ENCODE results near the gene C1orf167. TPM values are rescaled to one million over a fixed set of nuclear protein-coding genes. Genes with fewer than 3 reads are reported as not detected.

C1orf167 gene
- total and polyA plus RNA-seq, 10 of the 15 experiments (the other 5 are each of a cell fraction or from before 2014, with no cell fraction given): 0.17 to 0.31 TPM; not detected in 8

- in situ Hi-C loops (cut with MboI): no loop called here
- SMC1A ChIA-PET (ENCODE audit: uncharacterized antibody, unreplicated experiment): interaction anchor here (1.1 to 1.4 kb wide), 2 partner anchors 12 to 60 kb away, joined by 3 read pairs; no protein-coding TSS in a partner anchor
- no peaks in the 10 kb centered on the region; the same call in 1 of the 2 replicates for H3K4me1 ChIP-seq (ENCODE audit: control insufficient read depth, insufficient read depth, low read length)
- no peak overlapping the region for H3K27ac ChIP-seq (ENCODE audit: control insufficient read depth, insufficient read depth)
- intact Hi-C loops (cut with micrococcal nuclease; ENCODE audit: unreplicated experiment): no loop called here
- no peak overlapping the region for H3K4me2 ChIP-seq (ENCODE audit: control insufficient read depth, insufficient read depth)
- no peaks in the 10 kb centered on the region for H3K9me3 ChIP-seq (replicated peaks; ENCODE audit: control insufficient read depth, insufficient read depth, low read length)
- no peak for DNase-seq (ENCODE audit: low read depth, low spot score)
- ATAC-seq: no peak
- POLR2A ChIA-PET: interaction anchor here (0.9 kb wide), 1 partner anchor 9 kb away, joined by 4 read pairs; the partner anchor contains the start of gene CLCN6
- no peak for FAIRE-seq
- H3K36me3 ChIP-seq (ENCODE audit: control insufficient read depth in 2 of 2, insufficient read depth in 2 of 2, low read length in 1 of 2): peaks cover 0 to 5% of the 10 kb centered on the region in 2 experiments; a peak in 3 of 4 replicates
- 72% methylated on average over 6 of the region's 6 CpGs for WGBS (ENCODE audit: insufficient coverage, insufficient replicate concordance, low lambda C conversion rate, missing lambda C conversion rate)
- RAD21 ChIA-PET (ENCODE audit: unreplicated experiment): interaction anchor here (0.6 kb wide), 1 partner anchor 42 kb away, joined by 3 read pairs; no protein-coding TSS in a partner anchor
- H3K9ac ChIP-seq (ENCODE audit: control insufficient read depth, insufficient read depth, low read length): no peak overlapping the region
- no peaks in the 10 kb centered on the region for H3K27me3 ChIP-seq (replicated peaks in 1 of 2; ENCODE audit: control insufficient read depth in 2 of 2, insufficient read depth in 2 of 2, low read length in 1 of 2)
- CTCF ChIA-PET: interaction anchor here (1.4 to 3.5 kb wide), 2 partner anchors 9 to 11 kb away, joined by 3 to 24 read pairs; partner anchors contain the start of gene CLCN6
- H2AFZ ChIP-seq (ENCODE audit: control insufficient read depth, low read depth, low read length): no peak overlapping the region
- H3K4me3 ChIP-seq: no peak overlapping the region
- H3K79me2 ChIP-seq (ENCODE audit: control insufficient read depth, insufficient read depth, low read length): no peaks in the 10 kb centered on the region
- no peaks in the 10 kb centered on the region for H4K20me1 ChIP-seq (ENCODE audit: control insufficient read depth, insufficient read depth)
- no TSS peak for BruUV-seq (replicated peaks)
- TF ChIP-seq JUND (IDR thresholded peaks at IDR 0.05; ENCODE audit: low read depth, low read length) (no peak), MTA3 (IDR thresholded peaks at IDR 0.05; ENCODE audit: borderline replicate concordance, low read length) (no peak), FOXK2 (IDR thresholded peaks at IDR 0.05) (no peak), RCOR1 (conservative IDR thresholded peaks at IDR 0.05; ENCODE audit: low read depth, low read length) (no peak), POLR2AphosphoS5 (IDR thresholded peaks at IDR 0.05; ENCODE audit: low read length) (no peak), TCF7 (IDR thresholded peaks at IDR 0.05; ENCODE audit: borderline replicate concordance) (no peak), RUNX3 (IDR thresholded peaks at IDR 0.05; ENCODE audit: low read length) (no peak), SP1 (IDR thresholded peaks at IDR 0.05; ENCODE audit: low read depth, low read length) (no peak), KLF5 (IDR thresholded peaks at IDR 0.05; ENCODE audit: partially characterized antibody) (no peak), SUPT20H (IDR thresholded peaks at IDR 0.05; ENCODE audit: borderline replicate concordance, control insufficient read depth, low read depth, low read length) (no peak), POLR2A (IDR thresholded peaks at IDR 0.05; ENCODE audit: low read depth, low read length) (no peak), USF1 (IDR thresholded peaks at IDR 0.05; ENCODE audit: borderline replicate concordance, extremely low read length, insufficient read depth, low read depth, low read length) (no peak), BCLAF1 (IDR thresholded peaks at IDR 0.05) (no peak)
- TF ChIP-seq, protein P1, sequence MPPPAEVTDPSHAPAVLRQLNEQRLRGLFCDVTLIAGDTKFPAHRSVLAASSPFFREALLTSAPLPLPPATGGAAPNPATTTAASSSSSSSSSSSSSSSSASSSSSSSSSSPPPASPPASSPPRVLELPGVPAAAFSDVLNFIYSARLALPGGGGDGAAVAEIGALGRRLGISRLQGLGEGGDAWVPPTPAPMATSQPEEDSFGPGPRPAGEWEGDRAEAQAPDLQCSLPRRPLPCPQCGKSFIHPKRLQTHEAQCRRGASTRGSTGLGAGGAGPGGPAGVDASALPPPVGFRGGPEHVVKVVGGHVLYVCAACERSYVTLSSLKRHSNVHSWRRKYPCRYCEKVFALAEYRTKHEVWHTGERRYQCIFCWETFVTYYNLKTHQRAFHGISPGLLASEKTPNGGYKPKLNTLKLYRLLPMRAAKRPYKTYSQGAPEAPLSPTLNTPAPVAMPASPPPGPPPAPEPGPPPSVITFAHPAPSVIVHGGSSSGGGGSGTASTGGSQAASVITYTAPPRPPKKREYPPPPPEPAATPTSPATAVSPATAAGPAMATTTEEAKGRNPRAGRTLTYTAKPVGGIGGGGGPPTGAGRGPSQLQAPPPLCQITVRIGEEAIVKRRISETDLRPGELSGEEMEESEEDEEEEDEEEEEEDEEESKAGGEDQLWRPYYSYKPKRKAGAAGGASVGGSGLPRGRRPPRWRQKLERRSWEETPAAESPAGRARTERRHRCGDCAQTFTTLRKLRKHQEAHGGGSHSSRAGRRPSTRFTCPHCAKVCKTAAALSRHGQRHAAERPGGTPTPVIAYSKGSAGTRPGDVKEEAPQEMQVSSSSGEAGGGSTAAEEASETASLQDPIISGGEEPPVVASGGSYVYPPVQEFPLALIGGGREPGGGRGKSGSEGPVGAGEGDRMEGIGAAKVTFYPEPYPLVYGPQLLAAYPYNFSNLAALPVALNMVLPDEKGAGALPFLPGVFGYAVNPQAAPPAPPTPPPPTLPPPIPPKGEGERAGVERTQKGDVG (CRISPR knock-in tag; IDR thresholded peaks at IDR 0.05): no peak
Observed at GRCh38 chr1:11797525-11798216, 35.7 kb downstream of the C1orf167 start.
